HG03439 (cell line): ENCODE measurements around the gene NUP43.
"Not testable (repeated sequence)": the region's sequence is repeated elsewhere in the genome, so short reads cannot be mapped to it uniquely, and the experiment has no call there.

Source experiments
- ATAC-seq: cut with Tn5 transposase; IDR thresholded peaks from one replicate; pipeline ENCODE4 v1.9.1; 2021; ENCODE audit warnings: mild to moderate bottlenecking, moderate library complexity; ENCODE audit not compliant: unreplicated experiment

NUP43 gene, protein sequence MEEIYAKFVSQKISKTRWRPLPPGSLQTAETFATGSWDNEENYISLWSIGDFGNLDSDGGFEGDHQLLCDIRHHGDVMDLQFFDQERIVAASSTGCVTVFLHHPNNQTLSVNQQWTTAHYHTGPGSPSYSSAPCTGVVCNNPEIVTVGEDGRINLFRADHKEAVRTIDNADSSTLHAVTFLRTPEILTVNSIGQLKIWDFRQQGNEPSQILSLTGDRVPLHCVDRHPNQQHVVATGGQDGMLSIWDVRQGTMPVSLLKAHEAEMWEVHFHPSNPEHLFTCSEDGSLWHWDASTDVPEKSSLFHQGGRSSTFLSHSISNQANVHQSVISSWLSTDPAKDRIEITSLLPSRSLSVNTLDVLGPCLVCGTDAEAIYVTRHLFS

GRCh38 chr6:149746147-149746946 lies at the start of gene NUP43:
TSS of gene NUP43 (minus strand) at chr6:149746529. CDS start at chr6:149746495, 34 bp downstream.
- ATAC-seq = peak; percentile 57

- no peak for ATAC-seq
These were observed 37.2 kb upstream of the NUP43 start for GRCh38 chr6:149783551-149783950.

GRCh38 chr6:149782337-149782736 lies 36.0 kb upstream of the NUP43 start:
- ATAC-seq = no peak

DNA sequence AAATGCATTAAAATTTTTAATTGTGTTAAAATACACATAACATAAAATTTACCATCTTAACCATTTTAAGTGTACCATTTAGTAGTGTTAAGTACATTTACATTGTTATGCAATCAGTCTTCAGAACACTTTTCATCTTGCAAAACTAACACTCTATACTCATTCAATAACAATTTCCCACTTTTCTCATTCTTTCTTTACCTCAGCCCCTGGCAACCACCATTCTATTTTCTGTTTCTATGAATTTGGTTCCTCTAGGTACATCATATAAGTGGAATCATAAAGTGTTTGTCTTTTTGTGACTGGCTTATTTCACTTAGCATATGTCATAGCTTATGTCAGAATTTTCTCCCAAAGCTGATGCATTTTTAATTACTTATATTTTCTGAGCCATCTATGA lies 35.4 kb upstream of the NUP43 start:
- ATAC-seq = no peak

GRCh38 chr6:149779644-149779963 lies 33.3 kb upstream of the NUP43 start:
- ATAC-seq = no peak

DNA sequence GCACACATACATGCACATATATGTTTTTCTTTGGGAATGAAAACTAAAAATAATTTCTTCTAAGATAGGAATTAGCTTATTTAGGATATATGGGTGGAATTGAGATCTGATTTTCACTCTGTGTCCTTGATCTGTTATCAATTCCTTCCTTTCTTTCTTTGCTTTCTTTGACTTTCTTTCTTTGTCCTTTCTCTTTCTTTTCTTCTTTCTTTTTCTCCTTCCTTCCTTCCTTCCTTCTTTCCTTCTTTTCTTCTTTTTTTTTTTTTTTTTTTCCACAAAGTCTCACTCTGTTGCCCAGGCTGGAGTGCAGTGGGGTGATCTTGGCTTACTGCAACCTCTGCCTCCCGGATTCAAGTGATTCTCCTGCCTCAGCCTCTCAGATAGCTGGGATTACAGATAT lies 31.3 kb upstream of the NUP43 start:
- no peak for ATAC-seq

- no peak for ATAC-seq
These were observed 25.6 kb upstream of the NUP43 start for GRCh38 chr6:149771925-149772324.

DNA sequence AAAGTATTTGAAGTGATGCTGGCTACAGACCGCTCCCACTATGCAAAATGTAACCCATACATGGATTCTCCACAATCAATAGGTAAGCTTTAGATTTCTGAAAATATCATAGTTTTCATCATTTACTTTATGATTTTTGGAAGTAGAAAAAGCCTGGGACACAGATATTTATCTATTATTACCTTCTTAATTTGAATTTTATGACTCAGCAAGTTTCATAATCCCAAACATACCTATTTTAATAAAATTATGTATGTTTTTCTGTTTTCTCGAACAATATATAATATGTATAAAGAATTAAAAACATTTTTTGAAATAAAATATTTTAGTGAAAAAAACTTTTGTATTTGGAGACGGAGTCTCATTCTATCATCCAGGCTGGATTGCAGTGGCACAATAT lies 24.9 kb upstream of the NUP43 start:
- no peak for ATAC-seq

- ATAC-seq = no peak
These were observed 23.3 kb upstream of the NUP43 start for GRCh38 chr6:149769676-149770075.

DNA sequence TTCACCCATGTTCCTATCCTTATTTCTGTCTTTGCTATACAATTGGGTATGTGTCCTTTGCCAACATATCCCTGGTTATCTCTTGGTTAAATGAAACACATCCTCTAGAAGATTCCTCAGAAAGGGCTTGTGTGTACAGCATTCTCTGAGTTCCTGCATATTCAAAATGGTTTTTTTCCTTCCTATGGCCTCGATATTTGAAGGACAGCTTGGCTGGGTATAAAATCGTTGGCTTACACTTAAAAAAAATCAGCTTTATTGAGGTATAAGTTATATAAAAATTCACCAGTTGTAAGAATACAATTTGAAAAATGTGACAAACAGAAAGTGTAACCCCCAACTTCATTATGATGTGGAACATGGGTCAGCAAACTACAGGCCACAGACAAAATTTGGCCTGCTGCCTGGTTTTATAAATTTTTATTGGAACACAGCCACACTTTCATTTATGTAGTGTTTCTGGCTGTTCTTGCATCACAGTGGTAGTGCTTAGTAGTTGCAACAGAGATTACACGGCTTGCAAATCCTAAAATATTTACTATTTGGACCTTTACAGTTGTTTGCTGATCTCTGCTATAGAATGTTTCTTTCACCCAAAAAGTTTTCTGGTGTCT lies 19.9 kb upstream of the NUP43 start:
- no peak for ATAC-seq

DNA sequence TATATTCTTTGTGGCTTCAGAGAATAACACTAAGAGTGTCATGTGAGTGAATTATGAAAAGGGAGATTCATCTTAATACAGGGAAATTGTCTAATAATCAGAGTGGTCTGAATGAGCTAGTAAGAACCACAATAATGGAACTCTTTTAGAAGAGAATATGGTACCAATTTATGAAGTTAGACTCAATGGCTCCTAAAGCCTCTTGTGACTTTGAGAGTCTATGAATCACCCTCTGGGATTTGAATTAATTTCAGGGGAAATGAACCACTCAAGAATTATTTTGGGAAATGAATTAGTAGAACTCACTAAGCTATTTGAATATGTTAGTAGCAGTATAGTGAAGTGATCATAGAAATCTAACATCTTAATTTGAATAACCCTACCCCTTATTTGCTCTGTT lies 17.5 kb upstream of the NUP43 start:
- ATAC-seq = no peak

DNA sequence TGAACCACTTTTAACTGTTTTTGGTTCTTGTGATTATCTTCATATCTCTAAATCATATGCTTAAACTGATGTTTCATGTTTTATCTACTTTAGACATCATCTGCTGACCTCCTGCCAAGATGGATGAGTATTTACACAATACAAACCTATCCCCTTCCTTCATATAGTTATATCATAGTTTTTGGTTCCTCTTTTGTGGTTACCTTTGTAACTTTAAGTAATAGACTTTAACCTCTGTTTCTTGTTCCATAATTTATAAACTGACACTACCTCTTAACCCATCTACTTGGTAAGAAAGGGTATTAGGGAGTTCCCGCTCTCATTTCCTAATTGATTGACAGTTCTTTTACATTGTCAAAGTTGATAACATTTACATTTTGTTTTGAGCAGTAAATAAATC lies 15.1 kb upstream of the NUP43 start:
- ATAC-seq = peak; percentile 89

GRCh38 chr6:149756261-149756636 lies 9.9 kb upstream of the NUP43 start:
- ATAC-seq = no peak

- ATAC-seq = no peak
These were observed 9.3 kb upstream of the NUP43 start for GRCh38 chr6:149755300-149756260.

DNA sequence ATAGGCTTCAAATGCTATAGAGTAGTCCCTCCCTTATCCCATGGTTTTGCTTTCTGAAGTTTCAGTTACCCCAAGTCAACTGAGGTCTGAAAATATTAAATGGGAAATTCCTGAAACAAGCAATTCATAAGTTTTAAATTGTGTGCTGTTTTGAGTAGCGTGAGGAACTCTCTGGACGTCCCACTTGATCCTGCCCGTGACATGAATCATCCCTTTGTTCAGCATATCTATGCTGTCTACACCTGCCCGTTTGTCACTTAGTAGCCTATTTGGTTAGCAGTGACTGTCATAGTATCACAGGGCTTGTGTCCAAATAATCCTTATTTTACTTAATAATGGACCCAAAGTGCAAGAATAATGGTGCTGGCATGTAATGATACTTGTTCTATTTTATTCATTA lies 8.2 kb upstream of the NUP43 start:
- no peak for ATAC-seq

GRCh38 chr6:149753374-149753637 lies 7.0 kb upstream of the NUP43 start:
- not testable (repeated sequence) for ATAC-seq

GRCh38 chr6:149752600-149753373 lies 6.5 kb upstream of the NUP43 start:
- no peak for ATAC-seq

- not testable (repeated sequence) for ATAC-seq
These were observed 5.6 kb upstream of the NUP43 start for GRCh38 chr6:149751920-149752319.

- no peak for ATAC-seq
These were observed 4.9 kb upstream of the NUP43 start for GRCh38 chr6:149751239-149751638.

GRCh38 chr6:149750136-149750609 lies 3.8 kb upstream of the NUP43 start:
- ATAC-seq = peak; percentile 33
